A673 (cell line): ENCODE results near the gene EBPL. TPM values are rescaled to one million over a fixed set of nuclear protein-coding genes. Genes with fewer than 3 reads are reported as not detected.
A peak's percentile ranks its signal among the peaks of the same experiment; 100 is the strongest.

Experiments
- BruUV-seq: library from RNA; stranded (reverse); fragments of 400-500 nt; replicated peaks from 2 replicates; lab custom pipeline; 2021; lab: Mats Ljungman, UMichigan
- CTCF ChIA-PET: fragments of 300-600 bp; sonication (Branson Sonifier 250); formaldehyde crosslinking; loops from one replicate; lab custom pipeline; 2022; ENCODE audit warnings: antibody characterized with exemption; lab: Charles Lee
- POLR2A ChIA-PET: fragments of 300-600 bp; sonication (Branson Sonifier 250); formaldehyde crosslinking; loops from one replicate; lab custom pipeline; 2022; ENCODE audit warnings: antibody characterized with exemption; ENCODE audit not compliant: low non-redundant PET; lab: Charles Lee
- DNase-seq: peaks from one replicate; pipeline ENCODE4 v3.0.0-alpha.2; 2015; ENCODE audit warnings: low spot score
- H3K27ac ChIP-seq: fragments of 200-600 bp; sonication (generic); 2 replicates; pipeline ENCODE4 v1.5.1; 2016; ENCODE audit warnings: mixed run types, low read depth, mild to moderate bottlenecking, mixed read lengths, antibody characterized with exemption, low read length; ENCODE audit not compliant: poor library complexity, severe bottlenecking
- H3K27me3 ChIP-seq: fragments of 200-600 bp; sonication (generic); replicated peaks from 2 replicates; pipeline ENCODE4 v1.6.1; 2017; ENCODE audit warnings: mixed run types, low read depth, mild to moderate bottlenecking, mixed read lengths, antibody characterized with exemption, low read length; ENCODE audit not compliant: insufficient read depth, poor library complexity
- H3K36me3 ChIP-seq: fragments of 200-600 bp; sonication (generic); 2 replicates; pipeline ENCODE4 v1.6.1; 2016; ENCODE audit warnings: mixed run types, mild to moderate bottlenecking, mixed read lengths, antibody characterized with exemption, low read length; ENCODE audit not compliant: insufficient read depth, poor library complexity, severe bottlenecking
- H3K4me1 ChIP-seq: fragments of 200-600 bp; sonication (generic); 2 replicates; pipeline ENCODE4 v1.6.1; 2017; ENCODE audit warnings: mixed run types, mild to moderate bottlenecking, mixed read lengths, antibody characterized with exemption, low read length; ENCODE audit not compliant: insufficient read depth, poor library complexity, severe bottlenecking
- H3K4me3 ChIP-seq: fragments of 200-600 bp; sonication (generic); 2 replicates; pipeline ENCODE4 v1.5.1; 2016; ENCODE audit warnings: low read depth, mixed run types, mild to moderate bottlenecking, mixed read lengths, low read length; ENCODE audit not compliant: poor library complexity, severe bottlenecking
- H3K9me3 ChIP-seq: fragments of 200-600 bp; sonication (generic); 2 replicates; pipeline ENCODE4 v1.6.1; 2016; ENCODE audit warnings: mixed run types, low read depth, mild to moderate bottlenecking, mixed read lengths, antibody characterized with exemption, low read length; ENCODE audit not compliant: poor library complexity, severe bottlenecking
- CTCF ChIP-seq: fragments of 300-800, 200-600 bp; sonication (generic); conservative IDR thresholded peaks from 2 replicates; pipeline ENCODE4 v1.5.1; 2017; ENCODE audit warnings: low read depth, mild to moderate bottlenecking, antibody characterized with exemption, low read length, moderate library complexity, mixed read lengths
- EZH2 ChIP-seq: fragments of 200-600 bp; sonication (generic); IDR thresholded peaks from 2 replicates; pipeline ENCODE4 v1.6.1; 2017; ENCODE audit warnings: borderline replicate concordance, low read depth, mild to moderate bottlenecking, mixed read lengths, antibody characterized with exemption, low read length; ENCODE audit not compliant: poor library complexity, severe bottlenecking
- intact Hi-C: fragments of 100-400 bp; cut with micrococcal nuclease; formaldehyde crosslinking; loops from one replicate; pipeline ENCODE4 v1.10.0; 2022; ENCODE audit not compliant: unreplicated experiment
- total RNA-seq: library from RNA; stranded (reverse); gene quantifications from 2 replicates; pipeline ENCODE4 v1.2.3, GENCODE V29; 2021

EBPL gene
- total RNA-seq, 1 experiment from 2014 or later: 66.5 TPM

DNA sequence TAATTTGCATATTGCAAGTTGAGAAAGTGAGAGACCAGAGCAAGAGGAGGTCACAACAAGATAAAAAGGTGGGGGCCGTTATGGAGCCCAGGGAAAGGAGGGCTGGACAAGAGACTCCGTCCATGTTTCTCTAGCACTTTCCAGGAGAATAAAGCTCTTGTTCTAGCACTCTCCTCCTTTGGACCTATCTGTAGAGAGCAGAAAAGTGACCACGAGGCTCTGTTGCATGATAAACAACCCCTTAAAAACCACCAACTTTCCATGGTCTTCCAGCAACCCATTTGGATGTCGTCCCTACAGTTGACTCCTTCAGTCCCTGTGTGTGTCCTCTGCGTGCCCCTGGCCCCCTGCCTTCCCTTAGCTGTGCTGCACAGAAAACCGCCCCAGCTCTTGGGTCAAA, 67.1 kb downstream of the EBPL start:
- no TSS peak for BruUV-seq
- no peak overlapping the region for H3K27ac ChIP-seq
- no peaks in the 10 kb centered on the region for H3K4me1 ChIP-seq
- H3K27me3 ChIP-seq: no peaks in the 10 kb centered on the region
- no peak overlapping the region for H3K4me3 ChIP-seq
- no peaks in the 10 kb centered on the region for H3K9me3 ChIP-seq
- no peak for TF ChIP-seq EZH2
- TF ChIP-seq CTCF: no peak
- intact Hi-C loops: no loop called here
- DNase-seq: no peak
- H3K36me3 ChIP-seq: no peaks in the 10 kb centered on the region
- CTCF ChIA-PET: interaction anchor here (0.6 kb wide), 1 partner anchor 330 kb away, joined by 4 read pairs; no protein-coding TSS in a partner anchor
- POLR2A ChIA-PET: no interaction called here

DNA sequence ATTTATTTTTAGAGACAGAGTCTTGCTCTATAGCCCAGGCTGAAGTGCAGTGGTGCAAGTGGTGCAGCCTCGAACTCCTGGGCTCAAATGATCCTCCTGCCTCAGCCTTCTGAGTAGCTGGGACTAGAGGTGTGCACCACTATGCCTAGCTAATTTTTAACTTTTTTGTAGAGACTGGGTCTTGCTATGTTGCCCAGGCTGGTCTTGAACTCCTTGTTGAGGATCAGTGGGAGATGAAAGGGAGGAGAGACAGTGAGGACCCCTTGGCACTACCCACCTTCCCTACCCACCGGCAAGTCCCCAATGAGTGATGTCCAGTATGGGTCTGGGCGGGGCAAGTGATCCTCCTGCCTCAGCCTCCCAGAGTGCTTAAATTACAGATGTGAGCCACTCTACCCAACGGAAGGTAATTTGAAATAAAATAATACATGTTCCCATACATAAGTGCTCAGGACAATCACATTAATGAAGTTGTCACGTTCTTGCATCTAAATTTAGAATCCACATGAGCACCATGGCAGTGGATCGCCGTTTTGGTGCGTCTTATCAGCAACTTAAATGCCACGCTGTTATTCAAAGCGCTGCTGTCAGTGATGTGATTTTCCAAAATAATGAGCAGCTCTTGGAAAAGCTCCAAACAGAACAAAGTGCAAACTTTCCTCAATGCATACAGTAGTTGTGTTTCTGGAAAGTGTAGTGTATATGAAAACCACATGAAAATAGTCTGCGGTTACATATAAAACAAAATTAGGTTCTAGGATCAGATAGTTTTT, 68.9 kb downstream of the EBPL start:
- Histone ChIP-seq H3K36me3 (no peaks in the 10 kb centered on the region), H3K9me3 (no peaks in the 10 kb centered on the region), H3K4me1 (no peaks in the 10 kb centered on the region), H3K27ac (no peak overlapping the region), H3K4me3 (no peak overlapping the region), H3K27me3 (no peaks in the 10 kb centered on the region)
- intact Hi-C loops: no loop called here
- POLR2A ChIA-PET: interaction anchor here (0.6 kb wide), 1 partner anchor 519 kb away, joined by 3 read pairs; no protein-coding TSS in a partner anchor
- no peak for DNase-seq
- no TSS peak for BruUV-seq
- CTCF ChIA-PET: no interaction called here
- TF ChIP-seq EZH2 (no peak), CTCF (no peak)

GRCh38 chr13:49620170-49620621, 71.1 kb downstream of the EBPL start:
- Histone ChIP-seq H3K36me3 (no peaks in the 10 kb centered on the region), H3K4me1 (no peaks in the 10 kb centered on the region), H3K4me3 (peak overlapping the region; percentile 34), H3K9me3 (no peaks in the 10 kb centered on the region), H3K27ac (no peak overlapping the region), H3K27me3 (no peaks in the 10 kb centered on the region)
- ChIA-PET POLR2A (interaction anchor here (0.7 kb wide), 1 partner anchor 1058 kb away, joined by 3 read pairs; no protein-coding TSS in a partner anchor), CTCF (no interaction called here)
- intact Hi-C loops: no loop called here
- no TSS peak for BruUV-seq
- TF ChIP-seq EZH2 (no peak), CTCF (no peak)
- DNase-seq: no peak
